GM18507 (cell line): ENCODE results near the gene PLXDC2.

Source experiments
- DNase-seq: peaks from one replicate; pipeline ENCODE4 v3.0.0; 2011; ENCODE audit warnings: low read depth; ENCODE audit not compliant: insufficient read length; ENCODE audit errors: extremely low spot score
- FAIRE-seq: peaks from 2 replicates; lab custom pipeline; 2011; peaks lifted over from hg19 to GRCh38; lab: Jason Lieb, UNC

The PLXDC2 gene

DNA sequence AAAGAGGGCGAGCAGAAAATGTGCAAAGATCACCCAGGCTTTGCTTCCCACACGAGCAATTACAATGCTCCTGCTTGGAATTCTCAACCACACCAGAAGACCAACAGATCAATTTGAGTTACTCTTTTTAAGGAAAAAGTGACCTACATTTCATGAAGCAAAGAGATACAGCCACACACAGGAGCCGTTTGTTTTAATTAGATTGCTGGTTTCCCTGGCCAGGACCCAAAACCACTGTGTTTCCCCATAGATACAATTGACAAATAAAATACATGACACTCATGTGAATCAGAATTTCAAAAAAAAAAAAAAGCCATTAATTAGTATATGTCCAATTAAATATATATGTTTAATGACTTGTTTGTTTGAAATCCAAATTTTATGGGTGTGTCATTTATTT lies 458.3 kb downstream of the PLXDC2 start:
- no peak for DNase-seq
- no peak for FAIRE-seq

DNA sequence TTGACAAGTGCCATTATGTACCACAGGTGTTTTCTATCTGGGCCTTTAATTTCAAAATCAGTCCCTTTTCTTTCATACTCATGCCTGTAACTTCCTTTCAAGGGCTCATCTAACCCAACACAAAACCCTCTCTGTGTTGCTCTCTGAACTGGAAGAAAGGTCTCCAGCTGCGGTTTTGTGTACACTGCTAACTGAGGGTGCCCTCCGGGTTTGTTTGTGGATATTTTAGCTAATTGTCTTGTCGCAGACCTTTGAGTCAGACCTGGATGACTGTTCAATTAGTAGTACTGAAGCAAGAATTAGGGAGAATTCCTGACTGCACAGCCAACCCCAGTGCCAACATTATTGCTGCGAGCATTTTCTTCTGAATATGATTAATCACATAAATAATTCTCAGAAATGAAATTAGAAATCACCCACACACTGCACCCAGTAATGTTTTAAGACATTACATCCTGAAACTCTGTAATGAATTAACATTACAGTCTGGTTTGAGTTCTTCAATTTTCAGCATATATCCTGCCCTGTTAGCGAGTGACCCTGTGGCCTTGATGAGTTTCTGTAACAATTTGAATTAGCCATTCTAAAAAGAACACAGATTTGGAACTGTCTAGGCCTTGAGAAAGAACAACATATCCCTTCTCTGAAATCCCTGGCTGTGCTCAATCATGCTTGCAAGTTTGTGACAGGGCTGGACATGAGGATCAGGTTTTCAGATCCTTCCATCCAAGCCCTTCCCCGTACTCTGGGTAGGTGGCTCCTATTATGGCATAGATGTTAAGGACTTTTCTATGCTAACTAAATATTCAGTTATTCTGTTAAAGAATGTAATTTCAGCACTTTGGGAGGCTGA lies 460.1 kb downstream of the PLXDC2 start:
- no peak for DNase-seq
- FAIRE-seq: no peak

DNA sequence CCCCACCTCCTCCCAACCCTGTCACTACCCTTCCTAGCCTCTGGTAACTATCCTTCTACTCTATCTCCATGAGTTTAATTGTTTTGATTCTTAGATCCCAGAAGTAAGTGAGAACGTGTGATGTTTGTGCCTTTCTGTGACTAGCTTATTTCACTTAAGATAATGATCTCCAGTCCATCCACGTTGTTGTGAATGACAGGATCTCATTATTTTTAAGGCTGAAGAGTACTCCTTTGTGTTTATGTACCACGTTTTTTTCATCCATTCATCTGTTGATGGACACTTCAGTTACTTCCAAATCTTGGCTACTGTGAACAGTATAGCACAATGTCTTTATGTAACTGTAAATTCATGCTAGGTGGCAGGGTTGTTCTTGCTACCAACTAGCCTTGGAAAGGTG lies 461.6 kb downstream of the PLXDC2 start:
- DNase-seq: no peak
- FAIRE-seq: no peak

DNA sequence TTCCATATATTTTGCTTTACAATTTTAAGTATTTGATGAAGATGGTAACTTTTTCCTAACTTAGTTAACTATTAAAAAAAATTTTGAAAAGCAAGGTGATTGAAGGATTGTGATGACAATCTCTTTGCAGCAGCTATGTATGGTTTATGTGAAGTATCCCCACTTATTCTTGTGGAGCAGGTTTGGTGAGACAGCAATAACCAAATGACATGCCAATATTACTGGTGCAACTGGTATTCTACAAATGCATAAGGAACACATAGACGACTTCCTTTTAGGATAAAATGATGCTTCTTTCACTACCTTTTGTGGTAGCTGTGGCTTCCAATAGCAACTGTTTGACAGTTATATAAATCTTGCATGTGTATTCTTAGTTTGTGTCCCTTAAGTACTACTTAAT lies 465.3 kb downstream of the PLXDC2 start:
- DNase-seq: no peak
- no peak for FAIRE-seq

DNA sequence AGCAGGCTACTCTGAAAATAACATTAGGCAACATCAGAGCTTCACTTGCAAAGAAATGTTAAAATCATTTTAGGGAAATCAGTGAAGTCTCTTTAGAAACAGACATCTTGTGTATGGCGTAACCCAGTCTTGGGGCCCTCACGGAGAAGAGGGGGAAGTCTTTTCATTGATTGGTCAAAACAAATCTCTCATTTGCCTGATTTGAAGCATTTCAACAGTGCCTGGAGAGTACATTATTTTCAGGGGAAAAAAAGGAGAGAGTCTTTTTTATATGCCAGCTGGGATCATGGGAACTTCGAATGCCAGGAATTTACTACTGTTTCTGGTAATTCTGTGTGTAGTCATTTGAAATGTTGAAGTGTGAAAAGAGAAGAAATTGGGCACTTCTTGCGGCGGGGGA lies 471.4 kb downstream of the PLXDC2 start:
- DNase-seq: no peak
- no peak for FAIRE-seq

DNA sequence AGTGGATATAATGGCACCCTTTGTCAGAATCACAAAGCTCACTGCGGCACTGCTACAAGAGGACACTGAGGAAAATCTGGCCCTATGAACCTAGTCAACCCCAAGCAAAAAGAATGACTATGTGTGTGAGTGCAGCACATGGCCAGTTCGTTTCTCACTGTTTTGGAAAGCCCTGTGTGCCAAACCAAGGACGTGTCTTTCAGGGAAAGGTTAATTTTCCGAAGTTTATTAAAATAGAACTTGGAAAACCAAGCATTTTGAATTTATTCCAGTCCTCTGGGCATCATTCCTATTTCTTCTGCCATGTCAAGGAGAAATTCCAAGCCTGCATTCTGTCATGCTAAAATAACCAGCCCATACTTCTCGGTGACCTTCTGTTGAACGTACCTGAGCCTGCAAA lies 471.8 kb downstream of the PLXDC2 start:
- DNase-seq (no peak), FAIRE-seq (no peak)

DNA sequence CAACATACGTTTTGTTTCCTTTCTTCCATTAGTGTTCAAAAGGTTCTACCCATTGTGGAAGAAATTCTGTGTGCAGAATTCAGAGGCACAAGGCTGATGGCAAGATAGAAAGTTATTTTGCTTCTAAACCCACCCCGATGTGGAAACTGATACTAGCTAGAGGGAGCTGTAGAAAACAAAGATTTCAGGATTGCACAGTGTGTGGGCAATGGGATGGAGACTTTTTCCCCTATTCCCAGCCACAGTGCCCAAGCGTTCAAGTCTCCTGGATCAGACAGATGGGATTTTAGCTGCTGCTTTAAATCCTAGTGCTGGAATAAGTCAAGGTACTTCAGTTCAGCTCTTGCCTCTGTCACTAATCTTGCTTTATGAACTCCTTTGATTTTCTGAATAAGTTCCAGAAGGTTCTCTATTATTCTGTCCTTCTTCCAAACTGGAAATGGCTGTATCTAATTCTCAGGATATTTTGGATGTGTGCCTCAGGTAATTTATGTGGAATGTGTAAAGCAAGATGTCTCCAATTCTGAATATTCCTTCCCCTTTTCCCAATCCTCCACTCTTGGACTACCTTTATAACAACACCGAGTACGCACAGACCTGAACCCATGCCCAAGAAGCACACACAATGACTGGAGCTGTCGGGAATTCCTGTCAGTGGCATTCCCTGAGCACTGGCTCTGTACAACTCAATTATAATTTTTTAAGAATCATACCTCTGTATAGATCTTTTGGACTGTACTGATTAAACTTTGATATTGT lies 473.0 kb downstream of the PLXDC2 start:
- FAIRE-seq (no peak), DNase-seq (no peak)

DNA sequence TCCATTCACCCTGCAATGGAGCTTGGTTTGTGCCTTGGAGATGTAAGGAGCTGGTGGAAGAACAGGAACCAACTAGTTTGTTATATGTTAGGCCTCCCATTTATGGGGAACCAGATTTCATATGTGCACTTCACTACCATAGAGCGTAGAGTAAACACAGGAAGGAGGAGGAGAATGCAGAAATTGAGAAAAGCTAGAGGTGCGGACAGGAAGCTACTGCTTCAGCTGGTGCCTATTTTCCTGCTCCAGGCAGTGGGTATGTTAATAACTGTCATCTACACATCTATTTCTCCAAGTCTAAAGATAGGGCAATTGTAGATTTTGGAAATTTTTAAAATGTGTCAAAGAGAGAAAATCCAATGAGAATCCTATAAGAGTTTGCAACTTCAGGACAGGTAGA lies 482.2 kb downstream of the PLXDC2 start:
- FAIRE-seq (no peak), DNase-seq (no peak)

DNA sequence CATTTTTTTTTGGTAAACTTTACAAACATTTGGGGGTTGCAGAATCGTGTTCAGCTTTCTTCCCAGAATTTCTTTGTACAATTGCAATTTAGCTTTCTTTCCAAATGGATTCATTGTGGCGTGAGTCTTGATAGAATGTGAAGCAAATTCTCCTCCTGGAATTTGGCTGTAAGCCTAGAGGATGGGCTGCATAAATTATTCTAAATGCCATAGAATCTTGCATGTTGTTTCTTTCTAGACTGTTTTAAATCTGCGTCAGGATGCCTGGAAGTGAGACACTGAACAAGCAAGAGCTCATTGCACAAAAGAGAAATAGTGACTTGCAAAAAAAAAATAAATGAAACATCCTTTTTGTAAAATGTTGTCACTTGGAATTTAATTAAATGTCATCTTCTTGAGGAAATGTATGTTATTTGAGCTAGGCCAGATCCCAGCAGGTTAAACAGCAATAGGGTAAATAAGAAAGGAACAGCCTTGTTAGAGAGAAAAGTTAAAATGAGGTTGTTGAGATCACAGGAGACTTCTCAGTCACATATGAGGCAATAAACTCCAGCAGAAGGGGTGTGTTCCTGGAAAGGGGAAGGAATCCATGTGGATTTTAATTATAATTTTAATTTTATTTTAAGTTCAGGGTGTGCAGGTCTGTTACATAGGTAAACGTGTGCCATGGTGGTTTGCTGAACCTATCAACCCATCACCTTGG lies 483.0 kb downstream of the PLXDC2 start:
- FAIRE-seq: no peak
- no peak for DNase-seq

DNA sequence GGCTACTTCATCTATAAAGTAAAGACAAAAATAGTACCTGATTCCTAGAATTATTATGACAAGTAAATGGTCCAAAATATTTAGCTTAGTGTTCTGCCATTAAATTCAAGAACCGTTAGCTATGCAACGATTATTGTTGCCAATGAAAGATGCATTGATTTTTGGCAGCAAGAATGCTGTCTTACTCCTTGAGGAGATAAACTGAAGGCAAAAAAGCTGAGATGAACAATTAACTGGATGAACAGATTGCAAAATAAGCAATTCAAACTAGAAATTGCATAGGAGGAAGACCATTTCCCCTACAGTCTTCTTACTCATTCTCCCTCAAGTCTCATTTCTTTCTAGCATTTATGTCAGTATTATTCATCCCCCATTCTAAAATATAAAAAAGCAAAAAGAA lies 484.5 kb downstream of the PLXDC2 start:
- DNase-seq: no peak
- no peak for FAIRE-seq

DNA sequence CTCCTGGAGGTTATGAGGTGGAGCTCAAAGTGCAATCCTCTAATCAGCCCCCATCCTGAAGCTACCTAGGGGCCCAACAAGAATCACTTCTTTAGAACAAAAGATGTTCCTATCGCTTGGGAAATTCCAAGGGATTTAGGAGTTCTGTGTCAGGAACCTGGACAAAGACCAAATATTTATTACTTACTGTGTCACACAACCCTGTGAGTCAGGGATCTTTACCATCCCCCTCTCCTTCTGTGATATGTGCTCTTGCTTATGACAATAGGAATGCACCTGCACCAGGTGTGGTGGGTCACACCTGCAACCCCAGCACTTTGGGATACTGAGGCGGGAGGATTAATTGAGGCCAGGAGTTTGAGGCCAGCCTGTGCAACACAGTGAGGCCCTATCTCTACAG lies 485.8 kb downstream of the PLXDC2 start:
- FAIRE-seq (no peak), DNase-seq (no peak)

DNA sequence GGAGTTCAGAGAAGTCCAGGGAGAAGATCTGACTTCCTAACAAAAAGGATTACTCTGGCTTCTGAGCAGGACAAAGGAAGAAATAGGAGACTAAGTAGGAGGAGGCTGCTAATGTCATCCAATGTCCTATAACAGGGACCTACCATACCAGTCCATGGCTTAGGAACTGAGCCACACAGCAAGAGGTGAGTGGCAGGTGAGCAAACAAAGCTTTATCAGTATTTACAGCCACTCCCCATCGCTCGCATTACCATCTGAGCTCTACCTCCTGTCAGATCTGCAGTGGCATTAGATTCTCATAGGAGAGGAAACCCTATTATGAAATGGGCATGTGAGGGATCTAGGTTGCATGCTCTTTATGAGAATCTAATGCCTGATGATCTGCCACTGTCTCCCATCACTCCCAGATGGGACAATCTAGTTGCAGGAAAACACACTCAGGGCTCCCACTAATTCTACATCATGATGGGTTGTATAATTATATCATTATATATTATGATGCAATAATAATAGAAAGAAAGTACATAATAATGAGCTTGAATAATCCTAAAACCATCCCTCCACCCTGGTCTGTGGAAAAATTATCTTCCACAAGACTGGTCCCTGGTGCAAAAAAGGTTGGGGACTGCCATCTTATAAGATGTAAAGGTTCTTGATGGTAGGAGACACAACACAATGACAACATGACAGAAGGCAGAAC lies 487.4 kb downstream of the PLXDC2 start:
- FAIRE-seq (no peak), DNase-seq (no peak)

DNA sequence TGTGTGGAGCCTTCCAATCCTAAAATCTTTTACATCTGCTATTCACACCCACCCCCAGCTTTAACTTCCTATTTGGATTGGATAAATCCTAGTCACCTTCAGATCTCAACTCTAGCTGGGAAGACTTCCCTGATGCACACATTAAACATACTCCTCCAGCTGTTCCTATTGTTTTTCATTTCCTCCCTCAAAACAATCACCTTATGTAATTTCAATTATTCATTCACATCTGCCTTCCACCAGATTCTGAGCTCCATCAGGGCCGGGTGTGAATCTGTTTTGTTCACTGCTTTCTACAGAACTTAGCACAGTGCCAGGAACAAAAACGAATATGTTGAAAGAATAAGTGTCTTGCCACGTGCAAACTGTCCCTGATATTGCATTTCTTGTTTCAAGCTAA lies 497.4 kb downstream of the PLXDC2 start:
- DNase-seq (no peak), FAIRE-seq (no peak)

DNA sequence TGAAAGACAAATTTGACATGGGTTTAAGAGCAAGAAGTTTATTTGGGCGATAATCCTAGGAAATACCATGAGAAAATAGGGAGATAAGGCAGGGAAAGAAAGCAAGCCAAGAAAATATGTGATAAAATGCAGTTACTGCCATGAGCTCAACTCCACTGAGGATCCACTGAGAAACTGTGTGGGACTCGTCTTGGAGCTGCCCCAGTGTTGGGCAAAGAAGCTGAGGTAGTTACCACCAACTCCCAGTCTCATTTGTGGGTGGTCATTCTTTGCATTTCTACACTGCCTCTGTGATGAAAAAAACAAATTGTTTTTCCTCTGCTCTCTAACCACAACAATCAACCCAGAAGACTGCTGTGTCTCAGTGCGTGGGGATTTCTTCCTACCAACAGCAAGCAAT lies 498.2 kb downstream of the PLXDC2 start:
- no peak for FAIRE-seq
- DNase-seq: no peak

DNA sequence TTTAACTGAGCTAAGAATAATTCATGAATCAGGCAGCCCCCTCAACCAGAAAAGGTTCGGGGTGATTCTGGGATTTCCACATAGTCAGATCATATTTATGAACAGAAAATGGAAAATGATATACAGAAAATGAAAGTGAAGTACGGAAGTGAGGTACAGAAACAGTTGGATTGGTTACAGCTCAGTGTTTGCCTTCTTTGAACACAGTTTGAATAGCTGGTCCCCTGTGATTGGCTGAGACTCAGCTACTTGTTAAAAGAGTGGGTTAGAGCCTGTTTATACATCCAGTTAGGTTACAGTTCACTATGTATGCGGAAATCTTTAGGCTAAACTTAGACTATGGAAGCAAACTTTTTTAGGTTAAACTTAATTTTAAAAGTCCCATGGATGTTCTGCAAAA lies 511.7 kb downstream of the PLXDC2 start:
- DNase-seq (no peak), FAIRE-seq (no peak)

DNA sequence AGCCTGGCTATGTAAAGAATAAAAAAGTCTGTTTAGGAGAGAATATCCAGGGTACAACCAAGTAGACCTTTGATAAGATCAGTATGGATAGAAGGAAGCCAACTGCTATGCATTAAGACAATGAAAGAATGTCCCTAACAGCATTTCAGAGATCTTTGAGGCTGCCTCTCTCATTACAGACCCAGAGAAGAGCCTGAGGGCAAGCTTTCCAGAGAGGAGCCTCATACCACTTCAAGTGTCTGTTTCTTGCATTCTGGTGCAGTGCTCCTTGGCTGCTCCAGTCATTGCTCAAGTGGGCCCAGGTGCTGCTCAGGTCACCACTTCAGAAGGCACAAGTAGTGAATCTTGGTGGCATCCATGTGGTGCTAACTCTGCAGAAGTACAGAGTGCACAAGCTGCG lies 514.0 kb downstream of the PLXDC2 start:
- DNase-seq (no peak), FAIRE-seq (no peak)

DNA sequence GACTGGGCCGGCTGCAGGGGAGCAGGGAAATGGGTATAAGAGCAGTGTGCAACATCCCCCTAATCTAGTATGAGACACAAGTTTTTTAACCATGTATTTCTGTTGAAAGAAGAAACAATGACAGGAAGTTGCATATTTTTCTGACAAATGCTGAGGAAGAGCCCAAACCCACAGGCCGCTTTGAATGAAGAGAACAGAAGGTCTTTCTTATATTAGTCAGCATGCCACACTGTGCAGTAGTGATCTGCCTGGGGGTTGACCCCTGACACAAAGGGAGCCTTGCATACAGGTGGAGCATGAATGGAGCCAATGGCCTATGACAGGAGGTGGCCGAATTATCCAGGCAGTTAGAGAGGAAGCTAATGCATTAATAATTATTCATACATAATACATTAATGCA lies 518.3 kb downstream of the PLXDC2 start:
- FAIRE-seq (no peak), DNase-seq (no peak)
